ENCODE measurements around the gene RUVBL2. TPM values are rescaled to one million over a fixed set of nuclear protein-coding genes. Genes with fewer than 3 reads are reported as not detected.

The RUVBL2 gene
- total RNA-seq, 1 experiment from 2014 or later = 270 TPM

GRCh38 chr19:49014870-49015255 is 21.2 kb downstream of the RUVBL2 start:
- H3K27me3 ChIP-seq (ENCODE audit: insufficient read depth, low read length) = no peaks in the 10 kb centered on the region
- BruUV-seq (replicated peaks) = no TSS peak
- H3K79me2 ChIP-seq (ENCODE audit: insufficient read depth, low read length) = no peaks in the 10 kb centered on the region
- DNase-seq (ENCODE audit: low read depth, low spot score) = no peak
- H3K9me3 ChIP-seq (ENCODE audit: control insufficient read depth in 1 of 2, insufficient read depth in 1 of 2, low read depth in 1 of 2, low read length in 2 of 2) = no peaks in the 10 kb centered on the region
- H3K27ac ChIP-seq (ENCODE audit: low read depth, low read length) = no peak overlapping the region
- ChIA-PET POLR2A (no interaction called here), RAD21 (ENCODE audit: low non-redundant PET in 1 of 2, low total read pairs in 2 of 2, uncharacterized antibody in 2 of 2, unreplicated experiment in 2 of 2) (no interaction called here), CTCF (no interaction called here)
- no peak overlapping the region for H2AFZ ChIP-seq (ENCODE audit: low read depth, low read length, poor library complexity, severe bottlenecking)
- peaks cover 31 to 34% of the 10 kb centered on the region in 2 experiments for H3K36me3 ChIP-seq (ENCODE audit: control insufficient read depth in 1 of 2, insufficient read depth in 2 of 2, low read length in 2 of 2)
- intact Hi-C loops (cut with micrococcal nuclease) = no loop called here
- ATAC-seq = no peak
- no peaks in the 10 kb centered on the region for H3K9me2 ChIP-seq (ENCODE audit: insufficient read depth)
- TF ChIP-seq POLR2AphosphoS5 (IDR thresholded peaks at IDR 0.05; ENCODE audit: low read depth, low read length) = no peak
- TF ChIP-seq, protein P1, sequence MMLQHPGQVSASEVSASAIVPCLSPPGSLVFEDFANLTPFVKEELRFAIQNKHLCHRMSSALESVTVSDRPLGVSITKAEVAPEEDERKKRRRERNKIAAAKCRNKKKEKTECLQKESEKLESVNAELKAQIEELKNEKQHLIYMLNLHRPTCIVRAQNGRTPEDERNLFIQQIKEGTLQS (IDR thresholded peaks at IDR 0.05) = no peak
- no peak for TF ChIP-seq YY1 (IDR thresholded peaks at IDR 0.05; ENCODE audit: extremely low read depth, insufficient replicate concordance, low read depth, low read length)
- TF ChIP-seq, protein P2, sequence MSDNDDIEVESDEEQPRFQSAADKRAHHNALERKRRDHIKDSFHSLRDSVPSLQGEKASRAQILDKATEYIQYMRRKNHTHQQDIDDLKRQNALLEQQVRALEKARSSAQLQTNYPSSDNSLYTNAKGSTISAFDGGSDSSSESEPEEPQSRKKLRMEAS (IDR thresholded peaks at IDR 0.05) = no peak
- no peak for TF ChIP-seq JUND (IDR thresholded peaks at IDR 0.05)
- TF ChIP-seq, protein P3, sequence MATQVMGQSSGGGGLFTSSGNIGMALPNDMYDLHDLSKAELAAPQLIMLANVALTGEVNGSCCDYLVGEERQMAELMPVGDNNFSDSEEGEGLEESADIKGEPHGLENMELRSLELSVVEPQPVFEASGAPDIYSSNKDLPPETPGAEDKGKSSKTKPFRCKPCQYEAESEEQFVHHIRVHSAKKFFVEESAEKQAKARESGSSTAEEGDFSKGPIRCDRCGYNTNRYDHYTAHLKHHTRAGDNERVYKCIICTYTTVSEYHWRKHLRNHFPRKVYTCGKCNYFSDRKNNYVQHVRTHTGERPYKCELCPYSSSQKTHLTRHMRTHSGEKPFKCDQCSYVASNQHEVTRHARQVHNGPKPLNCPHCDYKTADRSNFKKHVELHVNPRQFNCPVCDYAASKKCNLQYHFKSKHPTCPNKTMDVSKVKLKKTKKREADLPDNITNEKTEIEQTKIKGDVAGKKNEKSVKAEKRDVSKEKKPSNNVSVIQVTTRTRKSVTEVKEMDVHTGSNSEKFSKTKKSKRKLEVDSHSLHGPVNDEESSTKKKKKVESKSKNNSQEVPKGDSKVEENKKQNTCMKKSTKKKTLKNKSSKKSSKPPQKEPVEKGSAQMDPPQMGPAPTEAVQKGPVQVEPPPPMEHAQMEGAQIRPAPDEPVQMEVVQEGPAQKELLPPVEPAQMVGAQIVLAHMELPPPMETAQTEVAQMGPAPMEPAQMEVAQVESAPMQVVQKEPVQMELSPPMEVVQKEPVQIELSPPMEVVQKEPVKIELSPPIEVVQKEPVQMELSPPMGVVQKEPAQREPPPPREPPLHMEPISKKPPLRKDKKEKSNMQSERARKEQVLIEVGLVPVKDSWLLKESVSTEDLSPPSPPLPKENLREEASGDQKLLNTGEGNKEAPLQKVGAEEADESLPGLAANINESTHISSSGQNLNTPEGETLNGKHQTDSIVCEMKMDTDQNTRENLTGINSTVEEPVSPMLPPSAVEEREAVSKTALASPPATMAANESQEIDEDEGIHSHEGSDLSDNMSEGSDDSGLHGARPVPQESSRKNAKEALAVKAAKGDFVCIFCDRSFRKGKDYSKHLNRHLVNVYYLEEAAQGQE (IDR thresholded peaks at IDR 0.05; ENCODE audit: low read depth) = no peak
- no peak overlapping the region for H3K4me3 ChIP-seq (replicated peaks in 1 of 2; ENCODE audit: low read depth in 1 of 2, low read length in 2 of 2)
- H4K20me1 ChIP-seq (ENCODE audit: insufficient read depth) = no peaks in the 10 kb centered on the region
- no peak overlapping the region for H3K9ac ChIP-seq (ENCODE audit: low read length)
- no peak overlapping the region for H3K4me2 ChIP-seq (ENCODE audit: low read length)
- peaks cover 7 to 29% of the 10 kb centered on the region in 2 experiments for H3K4me1 ChIP-seq (ENCODE audit: control insufficient read depth in 1 of 2, insufficient read depth in 2 of 2, low read length in 2 of 2)
